Neural crest cell (in vitro differentiated cells): ENCODE measurements around the gene NRF1. TPM values are rescaled to one million over a fixed set of nuclear protein-coding genes. Genes with fewer than 3 reads are reported as not detected.

ENCODE experiments used
- DNase-seq: peaks from one replicate; pipeline ENCODE4 v3.0.0; 2021; ENCODE audit warnings: low read depth, mixed read lengths, low spot score
- H3K27ac Mint-ChIP-seq: one replicate; pipeline ENCODE4 v1.8.0; 2021; ENCODE audit warnings: mild to moderate bottlenecking, mixed read lengths; ENCODE audit not compliant: unreplicated experiment
- H3K27me3 Mint-ChIP-seq: 2 replicates; pipeline ENCODE4 v1.8.0; 2021; ENCODE audit warnings: low read depth, mild to moderate bottlenecking, mixed read lengths
- H3K36me3 Mint-ChIP-seq: 2 replicates; pipeline ENCODE4 v1.8.0; 2021; ENCODE audit warnings: low read depth, mild to moderate bottlenecking, mixed read lengths
- H3K4me1 Mint-ChIP-seq: 2 replicates; pipeline ENCODE4 v1.8.0; 2021; ENCODE audit warnings: mixed read lengths
- H3K4me3 Mint-ChIP-seq: one replicate; pipeline ENCODE4 v1.8.0; 2021; ENCODE audit warnings: mild to moderate bottlenecking, mixed read lengths
- H3K9me3 Mint-ChIP-seq: 2 replicates; pipeline ENCODE4 v1.8.0; 2021; ENCODE audit warnings: mixed read lengths
- CTCF ChIP-seq: fragments of 200-600 bp; sonication (generic); conservative IDR thresholded peaks from 2 replicates; pipeline ENCODE4 v1.5.0; 2021; ENCODE audit warnings: antibody characterized with exemption, mild to moderate bottlenecking
- total RNA-seq: library from RNA; stranded (reverse); gene quantifications from 2 replicates; pipeline ENCODE4 v1.2.1, GENCODE V29; 2021

Gene NRF1
- total RNA-seq, 1 donor from 2014 or later: 27.5 TPM

- Mint-ChIP-seq H3K4me1 (no peaks in the 10 kb centered on the region), H3K4me3 (no peak overlapping the region), H3K9me3 (no peaks in the 10 kb centered on the region), H3K36me3 (no peaks in the 10 kb centered on the region), H3K27me3 (peaks cover 22% of the 10 kb centered on the region), H3K27ac (no peak overlapping the region)
- no peak for TF ChIP-seq CTCF
- DNase-seq: no peak
These were observed 158.6 kb downstream of the NRF1 start for GRCh38 chr7:129769866-129770808.

GRCh38 chr7:129771201-129771927, 159.8 kb downstream of the NRF1 start:
- H3K9me3 Mint-ChIP-seq: no peaks in the 10 kb centered on the region
- H3K27ac Mint-ChIP-seq: no peak overlapping the region

GRCh38 chr7:129771928-129772479, 160.5 kb downstream of the NRF1 start:
- Mint-ChIP-seq H3K27ac (no peak overlapping the region), H3K27me3 (peaks cover 41% of the 10 kb centered on the region), H3K4me3 (no peak overlapping the region), H3K36me3 (no peaks in the 10 kb centered on the region), H3K4me1 (no peaks in the 10 kb centered on the region), H3K9me3 (no peaks in the 10 kb centered on the region)
- DNase-seq: no peak
- no peak for TF ChIP-seq CTCF

More at GRCh38 chr7:129771201-129771927, 159.8 kb downstream of the NRF1 start:
- no peak overlapping the region for H3K4me3 Mint-ChIP-seq
- no peak for TF ChIP-seq CTCF
- H3K4me1 Mint-ChIP-seq: no peaks in the 10 kb centered on the region
- H3K27me3 Mint-ChIP-seq: peaks cover 35% of the 10 kb centered on the region
- H3K36me3 Mint-ChIP-seq: no peaks in the 10 kb centered on the region
- DNase-seq: no peak

GRCh38 chr7:129772646-129773280, 161.2 kb downstream of the NRF1 start:
- Mint-ChIP-seq H3K36me3 (no peaks in the 10 kb centered on the region), H3K9me3 (no peaks in the 10 kb centered on the region), H3K27ac (no peak overlapping the region), H3K4me3 (no peak overlapping the region), H3K27me3 (peaks cover 49% of the 10 kb centered on the region), H3K4me1 (no peaks in the 10 kb centered on the region)
- no peak for TF ChIP-seq CTCF
- no peak for DNase-seq

- no peaks in the 10 kb centered on the region for H3K4me1 Mint-ChIP-seq
- TF ChIP-seq CTCF: no peak
- H3K27ac Mint-ChIP-seq: no peak overlapping the region
- no peaks in the 10 kb centered on the region for H3K9me3 Mint-ChIP-seq
- H3K36me3 Mint-ChIP-seq: no peaks in the 10 kb centered on the region
- no peak overlapping the region for H3K4me3 Mint-ChIP-seq
- peaks cover 54% of the 10 kb centered on the region for H3K27me3 Mint-ChIP-seq
- no peak for DNase-seq
These were observed 161.8 kb downstream of the NRF1 start for GRCh38 chr7:129773328-129773731.
